GM10248 (cell line): ENCODE measurements around the gene CD70.
A peak's percentile ranks its signal among the peaks of the same experiment; 100 is the strongest.

ENCODE experiments used
- CTCF ChIA-PET: fragments of 300-600 bp; sonication (Branson Sonifier 250); formaldehyde crosslinking; extraction: SDS; loops from one replicate; lab custom pipeline; 2021; ENCODE audit warnings: antibody characterized with exemption; lab: Yijun Ruan, JAX
- POLR2A ChIA-PET: fragments of 350-650 bp; sonication (Branson Sonifier 250); formaldehyde crosslinking; extraction: SDS; loops from one replicate; lab custom pipeline; 2020; ENCODE audit warnings: antibody characterized with exemption; lab: Yijun Ruan, JAX
- DNase-seq: peaks from one replicate; pipeline ENCODE4 v3.0.0; 2012; ENCODE audit errors: extremely low spot score
- CTCF ChIP-seq: IDR thresholded peaks from 2 replicates; pipeline ENCODE4 v1.5.1; 2012; ENCODE audit warnings: mild to moderate bottlenecking, low read depth; ENCODE audit errors: extremely low read depth, missing control alignments, control extremely low read depth

The CD70 gene

GRCh38 chr19:6577476-6578125, 13.3 kb downstream of the CD70 start:
- ChIA-PET POLR2A (interaction anchor here (0.5 to 2.0 kb wide), 11 partner anchors 9 to 286 kb away, joined by 3 to 19 read pairs (median 7); partner anchors contain the start of genes CD70 and TNFSF9), CTCF (interaction anchor here (1.0 to 4.1 kb wide), 3 partner anchors 18 to 29 kb away, joined by 3 to 18 read pairs (median 4); no protein-coding TSS in a partner anchor)
- peak; percentile 72 for DNase-seq
- no peak for TF ChIP-seq CTCF

DNA sequence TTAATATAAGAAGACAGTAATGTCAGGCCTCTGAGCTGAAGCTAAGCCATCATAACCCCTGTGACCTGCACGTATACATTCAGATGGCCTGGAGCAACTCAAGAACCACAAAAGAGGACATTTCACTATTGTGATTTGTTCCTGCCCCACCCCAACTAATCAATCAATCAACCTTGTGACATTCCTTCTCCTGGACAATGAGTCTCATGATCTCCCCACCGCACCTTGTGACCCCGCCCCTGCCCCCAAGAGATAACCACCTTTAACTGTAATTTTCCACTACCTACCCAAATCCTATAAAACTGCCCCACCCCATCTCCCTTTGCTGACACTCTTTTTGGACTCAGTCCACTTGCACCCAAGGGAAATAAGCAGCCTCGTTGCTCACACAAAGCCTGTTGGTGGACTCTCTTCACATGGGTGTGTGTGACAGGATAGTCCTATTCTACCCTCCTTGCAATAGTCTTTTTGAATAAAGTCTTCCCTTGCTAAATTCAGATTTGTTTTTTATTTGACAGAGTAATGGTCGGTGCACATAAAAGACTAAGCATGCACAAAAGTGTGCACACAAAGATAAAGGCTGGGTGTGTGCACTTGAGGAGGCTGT, 14.0 kb downstream of the CD70 start:
- no peak for TF ChIP-seq CTCF
- POLR2A ChIA-PET, result interaction anchor here (0.5 to 2.0 kb wide), 8 partner anchors 10 to 287 kb away, joined by 3 to 19 read pairs (median 8); no protein-coding TSS in a partner anchor
- CTCF ChIA-PET, result interaction anchor here (1.0 to 4.1 kb wide), 2 partner anchors 17 to 25 kb away, joined by 4 to 18 read pairs; no protein-coding TSS in a partner anchor
- DNase-seq, result no peak

GRCh38 chr19:6573350-6573749, 17.6 kb downstream of the CD70 start:
- ChIA-PET CTCF (interaction anchor here (1.3 kb wide), 1 partner anchor 58 kb away, joined by 4 read pairs; no protein-coding TSS in a partner anchor), POLR2A (no interaction called here)
- no peak for DNase-seq
- TF ChIP-seq CTCF, result no peak

DNA sequence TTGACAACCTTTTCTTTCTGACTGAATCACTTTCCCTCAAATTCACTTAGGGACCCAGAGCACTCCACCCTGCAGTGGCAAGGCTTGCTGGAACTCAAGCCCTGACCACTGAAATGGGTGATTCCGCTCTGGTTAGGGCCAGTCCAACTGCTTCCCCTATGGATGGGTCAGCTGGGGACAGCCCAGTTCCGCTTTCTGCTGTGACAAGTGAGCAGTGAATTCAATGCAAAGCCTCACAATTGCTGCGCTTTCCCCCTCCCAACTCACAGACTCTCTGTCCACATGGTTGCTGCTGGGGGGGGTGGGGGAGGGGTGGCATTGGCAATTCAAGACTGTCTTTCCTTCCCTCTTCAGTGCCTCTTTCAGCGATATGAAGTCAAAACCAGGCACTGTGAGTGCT, 18.7 kb downstream of the CD70 start:
- CTCF ChIA-PET, result interaction anchor here (0.7 to 3.3 kb wide), 3 partner anchors 20 to 28 kb away, joined by 3 to 8 read pairs (median 5); no protein-coding TSS in a partner anchor
- DNase-seq, result no peak
- POLR2A ChIA-PET, result interaction anchor here (0.8 to 1.8 kb wide), 2 partner anchors 20 to 42 kb away, joined by 3 to 4 read pairs; partner anchors contain the start of gene TNFSF9
- no peak for TF ChIP-seq CTCF

DNA sequence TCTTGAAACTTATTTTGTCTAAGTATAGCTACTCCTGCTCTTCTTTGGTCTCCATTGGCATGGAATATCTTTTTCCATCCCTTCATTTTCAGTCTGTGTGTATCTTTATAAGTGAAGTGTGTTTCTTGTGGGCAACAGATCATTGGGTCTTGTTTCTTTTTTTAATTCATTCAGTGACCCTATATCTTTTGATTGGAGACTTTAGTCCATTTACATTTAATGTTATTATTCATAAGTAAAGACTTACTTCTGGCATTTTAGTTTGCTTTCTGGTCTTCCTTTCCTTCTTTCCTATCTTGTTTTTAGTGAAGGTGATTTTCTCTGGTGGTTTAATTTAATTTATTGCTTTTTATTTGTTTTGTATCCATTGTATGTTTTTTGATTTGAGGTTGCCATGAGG, 19.8 kb downstream of the CD70 start:
- ChIA-PET CTCF (interaction anchor here (1.0 to 3.3 kb wide), 2 partner anchors 19 to 62 kb away, joined by 3 to 8 read pairs; no protein-coding TSS in a partner anchor), POLR2A (interaction anchor here (1.8 kb wide), 1 partner anchor 19 kb away, joined by 4 read pairs; no protein-coding TSS in a partner anchor)
- DNase-seq, result no peak
- no peak for TF ChIP-seq CTCF

- no peak for DNase-seq
- ChIA-PET POLR2A (no interaction called here), CTCF (interaction anchor here (1.0 to 3.3 kb wide), 3 partner anchors 18 to 63 kb away, joined by 3 to 8 read pairs (median 4); no protein-coding TSS in a partner anchor)
- no peak for TF ChIP-seq CTCF
Observed at GRCh38 chr19:6570764-6571163, 20.2 kb downstream of the CD70 start.
